Chondrocyte (in vitro differentiated cells): ENCODE results near the gene FXYD3. TPM values are rescaled to one million over a fixed set of nuclear protein-coding genes. Genes with fewer than 3 reads are reported as not detected.

Source experiments
- DNase-seq: peaks from one replicate; pipeline ENCODE4 v3.0.0; 2021; ENCODE audit warnings: mixed read lengths, low spot score
- H3K27ac Mint-ChIP-seq: one replicate; pipeline ENCODE4 v1.8.0; 2021; ENCODE audit warnings: mild to moderate bottlenecking, moderate library complexity, mixed read lengths; ENCODE audit not compliant: unreplicated experiment
- H3K27me3 Mint-ChIP-seq: 2 replicates; pipeline ENCODE4 v1.8.0; 2021; ENCODE audit warnings: low read depth, mixed read lengths
- H3K36me3 Mint-ChIP-seq: 2 replicates; pipeline ENCODE4 v1.8.0; 2021; ENCODE audit warnings: low read depth, mixed read lengths
- H3K4me1 Mint-ChIP-seq: 2 replicates; pipeline ENCODE4 v1.8.0; 2021; ENCODE audit warnings: low read depth, mild to moderate bottlenecking, mixed read lengths
- H3K4me3 Mint-ChIP-seq: one replicate; pipeline ENCODE4 v1.8.0; 2021; ENCODE audit warnings: mild to moderate bottlenecking, moderate library complexity, mixed read lengths; ENCODE audit not compliant: unreplicated experiment
- H3K9me3 Mint-ChIP-seq: 2 replicates; pipeline ENCODE4 v1.8.0; 2021; ENCODE audit warnings: low read depth, mixed read lengths
- CTCF ChIP-seq: fragments of 200-600 bp; sonication (generic); IDR thresholded peaks from 2 replicates; pipeline ENCODE4 v1.5.0; 2021; ENCODE audit warnings: antibody characterized with exemption, mild to moderate bottlenecking, moderate library complexity
- total RNA-seq: library from RNA; stranded (reverse); gene quantifications from 3 replicates; pipeline ENCODE4 v1.2.1, GENCODE V29; 2021

FXYD3 gene
- total RNA-seq, 1 donor from 2014 or later = not detected

- no peaks in the 10 kb centered on the region for H3K4me1 Mint-ChIP-seq
- no peak overlapping the region for H3K4me3 Mint-ChIP-seq
- no peaks in the 10 kb centered on the region for H3K36me3 Mint-ChIP-seq
- TF ChIP-seq CTCF = no peak
- no peak for DNase-seq
- no peaks in the 10 kb centered on the region for H3K9me3 Mint-ChIP-seq
- H3K27ac Mint-ChIP-seq = no peak overlapping the region
- H3K27me3 Mint-ChIP-seq = peaks cover 12% of the 10 kb centered on the region
These were observed 34.4 kb upstream of the FXYD3 start for GRCh38 chr19:35081201-35081600.

- Mint-ChIP-seq H3K4me3 (no peak overlapping the region), H3K9me3 (no peaks in the 10 kb centered on the region), H3K27me3 (peaks cover 2% of the 10 kb centered on the region), H3K4me1 (peaks cover 8% of the 10 kb centered on the region), H3K27ac (no peak overlapping the region), H3K36me3 (no peaks in the 10 kb centered on the region)
- TF ChIP-seq CTCF = no peak
- DNase-seq = no peak
These were observed 31.7 kb upstream of the FXYD3 start for GRCh38 chr19:35083691-35084508.

- Mint-ChIP-seq H3K27ac (no peak overlapping the region), H3K36me3 (no peaks in the 10 kb centered on the region), H3K4me1 (peaks cover 9% of the 10 kb centered on the region), H3K4me3 (no peak overlapping the region), H3K27me3 (no peaks in the 10 kb centered on the region), H3K9me3 (no peaks in the 10 kb centered on the region)
- no peak for TF ChIP-seq CTCF
- no peak for DNase-seq
These were observed 31.2 kb upstream of the FXYD3 start for GRCh38 chr19:35084509-35084762.

GRCh38 chr19:35085947-35086346 lies 29.7 kb upstream of the FXYD3 start:
- no peaks in the 10 kb centered on the region for H3K27me3 Mint-ChIP-seq
- no peak for TF ChIP-seq CTCF
- no peak for DNase-seq
- no peaks in the 10 kb centered on the region for H3K36me3 Mint-ChIP-seq
- H3K9me3 Mint-ChIP-seq = no peaks in the 10 kb centered on the region
- no peak overlapping the region for H3K27ac Mint-ChIP-seq
- no peak overlapping the region for H3K4me3 Mint-ChIP-seq
- H3K4me1 Mint-ChIP-seq = peaks cover 9% of the 10 kb centered on the region

GRCh38 chr19:35086455-35086854 lies 29.2 kb upstream of the FXYD3 start:
- DNase-seq = no peak
- H3K27me3 Mint-ChIP-seq = no peaks in the 10 kb centered on the region
- no peak overlapping the region for H3K4me3 Mint-ChIP-seq
- H3K27ac Mint-ChIP-seq = no peak overlapping the region
- no peaks in the 10 kb centered on the region for H3K9me3 Mint-ChIP-seq
- H3K36me3 Mint-ChIP-seq = no peaks in the 10 kb centered on the region
- no peak for TF ChIP-seq CTCF
- peaks cover 9% of the 10 kb centered on the region for H3K4me1 Mint-ChIP-seq
